GM19438 (cell line): ENCODE results near the gene ERBB2.
"Not testable (repeated sequence)": the region's sequence is repeated elsewhere in the genome, so short reads cannot be mapped to it uniquely, and the experiment has no call there.

Source experiments
- ATAC-seq: cut with Tn5 transposase; IDR thresholded peaks from one replicate; pipeline ENCODE4 v1.9.1; 2021; ENCODE audit warnings: low read depth; ENCODE audit not compliant: unreplicated experiment

Gene ERBB2

DNA sequence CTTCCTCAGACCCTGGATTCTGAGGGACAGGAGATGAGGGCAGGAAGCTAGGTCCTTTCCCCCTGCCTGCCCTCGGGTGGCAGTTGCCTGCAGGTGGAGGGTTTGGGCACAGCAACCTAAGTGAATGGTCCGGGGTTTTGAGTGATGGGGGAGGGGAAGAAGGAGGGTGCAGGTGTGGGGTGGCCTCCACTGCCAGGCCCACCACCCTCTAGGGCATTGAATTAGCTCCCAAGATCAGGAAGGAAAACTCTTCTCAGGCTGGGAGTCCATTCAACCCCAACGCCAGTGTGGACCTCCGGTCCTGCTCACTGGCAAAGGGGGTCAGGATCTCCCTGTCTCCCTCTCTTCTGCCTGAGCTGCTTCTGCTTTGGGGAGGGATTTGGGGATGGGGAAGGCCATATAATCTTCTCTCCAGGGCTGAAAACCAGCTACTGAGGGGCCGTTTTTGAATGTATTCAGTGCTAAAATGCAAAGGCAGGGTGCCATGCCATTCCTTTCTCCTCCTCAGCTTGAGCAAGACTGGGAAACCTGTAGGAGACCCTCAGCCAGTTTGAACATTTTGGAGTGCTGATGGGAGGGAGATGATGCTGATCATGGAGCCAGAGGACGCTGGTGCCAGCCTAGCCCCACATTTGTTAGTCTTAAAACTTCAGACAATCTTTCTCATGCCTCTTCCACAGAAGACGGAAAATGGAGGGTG, 56.7 kb downstream of the ERBB2 start:
- ATAC-seq = no peak

DNA sequence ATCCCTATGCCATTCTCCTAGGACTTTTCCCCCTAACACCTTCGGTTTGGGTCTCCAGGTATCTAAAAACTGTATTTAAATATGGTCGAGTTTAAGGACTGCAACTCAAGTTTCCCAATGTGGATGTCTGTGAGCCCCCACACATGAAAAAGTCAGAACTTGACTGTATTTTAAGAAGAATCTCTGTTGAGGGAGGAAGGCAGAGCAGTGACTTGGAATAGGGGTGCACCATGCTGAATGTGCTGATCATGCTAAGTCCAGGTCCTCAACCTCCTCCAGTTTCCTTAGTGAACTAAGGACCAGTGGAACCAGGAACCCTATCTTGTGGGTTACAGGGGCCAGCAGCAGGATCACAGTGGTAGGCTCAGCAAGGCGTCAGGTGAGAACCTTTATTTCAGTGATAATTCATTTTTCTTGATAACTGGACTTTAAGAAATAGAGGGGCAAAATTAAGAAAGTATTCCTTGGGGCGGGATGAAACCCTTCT, 57.4 kb downstream of the ERBB2 start:
- ATAC-seq = no peak

DNA sequence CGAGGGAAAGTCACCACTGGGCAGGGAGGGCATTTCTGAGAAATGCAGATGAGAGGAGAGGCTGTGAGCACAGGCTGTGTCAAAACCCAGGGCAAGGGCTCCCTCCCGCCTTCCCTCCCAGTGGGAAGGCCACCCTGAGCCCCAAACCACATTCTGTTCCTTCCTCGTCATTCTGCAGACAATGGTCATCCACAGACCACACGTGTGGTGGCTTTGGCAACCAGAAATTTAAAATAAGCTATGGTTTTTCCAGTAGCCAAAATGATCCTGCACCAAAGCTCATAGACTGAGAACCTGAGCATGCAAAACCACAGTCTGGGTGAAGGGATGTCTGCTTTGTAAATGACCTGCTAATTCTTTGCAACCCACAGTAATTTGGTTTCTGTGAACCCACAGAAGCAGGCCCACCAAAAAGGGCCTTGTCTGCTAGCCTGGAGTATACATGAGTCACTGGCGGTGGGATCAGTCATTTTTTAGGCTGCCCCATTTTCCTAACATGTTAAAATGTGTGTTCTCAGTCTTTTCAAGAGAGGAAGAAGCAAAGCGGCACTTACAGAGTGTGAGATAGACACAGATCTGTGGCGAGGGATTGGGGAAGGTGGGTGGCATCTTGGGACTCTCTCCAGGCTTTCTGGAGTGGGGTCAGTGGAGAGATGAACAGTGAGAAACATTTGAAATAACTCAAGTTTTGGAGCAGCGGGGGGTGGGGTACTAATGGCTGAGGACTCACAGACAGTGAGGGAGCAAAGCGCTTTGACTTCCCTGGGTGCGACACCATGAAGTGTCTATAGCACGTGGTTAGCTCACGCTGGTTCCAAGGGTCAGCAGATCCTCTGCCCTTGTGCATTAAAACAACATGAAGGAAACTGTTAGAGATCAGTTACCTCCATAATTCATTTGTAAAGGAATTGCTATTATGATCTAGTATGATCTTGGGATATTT, 58.3 kb downstream of the ERBB2 start:
- ATAC-seq = no peak

DNA sequence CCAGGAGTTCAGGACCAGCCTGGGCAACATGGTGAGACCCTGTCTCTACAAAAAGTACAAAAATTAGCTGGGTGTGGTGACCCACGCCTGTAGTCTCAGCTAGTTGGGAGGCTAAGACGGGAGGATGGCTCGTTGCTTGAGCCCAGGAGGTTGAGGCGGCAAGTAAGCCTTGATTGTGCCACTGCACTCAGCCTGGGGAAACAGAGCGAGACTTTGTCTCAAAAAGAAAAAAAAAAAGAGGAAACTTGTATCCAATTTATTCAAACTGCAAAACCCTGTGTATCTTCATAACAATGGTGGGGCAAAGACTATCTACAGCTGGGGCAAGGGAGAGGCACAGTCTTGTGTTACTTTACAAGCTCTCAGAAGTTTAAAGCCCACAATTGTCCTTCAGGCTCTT, 59.3 kb downstream of the ERBB2 start:
- no peak for ATAC-seq

DNA sequence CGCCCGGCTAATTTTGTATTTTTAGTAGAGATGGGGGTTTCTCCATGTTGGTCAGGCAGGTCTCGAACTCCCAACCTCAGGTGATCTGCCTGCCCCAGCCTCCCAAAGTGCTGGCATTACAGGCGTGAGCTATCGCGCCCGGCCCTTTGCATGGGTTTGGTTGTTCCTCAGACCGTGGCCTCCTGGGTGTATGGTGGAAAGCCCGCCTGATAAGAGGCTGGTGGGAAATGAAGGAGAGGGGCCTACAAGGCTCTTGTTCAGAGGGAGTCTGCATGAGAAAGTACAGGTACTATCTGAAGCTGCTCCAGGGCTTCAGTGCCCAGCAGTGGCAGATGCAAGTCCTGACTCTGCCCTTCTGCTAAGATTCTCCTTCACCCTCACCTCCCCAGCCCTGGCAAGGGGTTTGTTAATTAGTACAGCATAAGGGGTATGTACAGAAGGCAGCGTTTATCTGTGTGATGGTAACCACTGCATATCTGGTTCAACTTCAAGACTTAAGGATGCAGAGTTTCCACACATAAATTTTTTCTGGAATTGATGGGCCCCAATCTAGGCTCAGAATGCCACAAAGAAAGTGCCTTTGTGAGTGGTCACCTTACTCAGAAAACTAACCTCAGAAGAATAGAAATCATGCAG, 62.1 kb downstream of the ERBB2 start:
- ATAC-seq = no peak

DNA sequence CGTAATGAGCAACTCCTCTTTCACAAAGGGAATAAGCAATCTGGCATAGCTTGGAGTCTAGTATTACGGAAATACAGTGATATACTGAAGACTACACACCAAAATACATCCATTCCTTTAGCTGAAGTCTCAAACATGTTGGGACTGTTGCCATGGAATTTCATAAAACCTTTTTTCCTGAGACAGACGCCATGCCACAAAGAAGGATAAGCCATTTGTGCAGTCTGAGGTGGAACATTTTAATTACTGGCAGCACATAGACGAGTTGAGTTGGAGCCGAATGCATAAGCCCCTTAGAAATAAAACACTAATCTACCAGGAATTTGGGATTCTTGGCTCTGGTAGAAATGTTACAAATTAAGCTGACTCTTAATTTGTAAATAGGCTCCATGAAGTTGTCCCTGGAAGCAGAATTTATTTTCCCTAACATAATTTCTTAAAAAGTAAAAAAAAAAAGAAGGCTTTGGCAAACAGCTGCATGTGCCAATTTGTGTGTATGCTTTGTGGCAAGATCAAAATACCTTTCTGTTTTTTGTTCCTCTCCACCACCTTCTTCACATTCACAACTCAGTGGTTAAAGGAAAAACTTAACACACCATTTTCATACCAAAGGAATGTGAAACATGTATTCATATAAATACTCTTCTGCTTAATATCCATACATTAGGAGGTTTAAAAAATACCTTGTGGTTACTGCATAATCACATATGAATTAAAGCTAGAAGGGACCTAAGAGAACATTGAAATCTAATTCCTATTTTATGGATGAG, 63.4 kb downstream of the ERBB2 start:
- no peak for ATAC-seq

DNA sequence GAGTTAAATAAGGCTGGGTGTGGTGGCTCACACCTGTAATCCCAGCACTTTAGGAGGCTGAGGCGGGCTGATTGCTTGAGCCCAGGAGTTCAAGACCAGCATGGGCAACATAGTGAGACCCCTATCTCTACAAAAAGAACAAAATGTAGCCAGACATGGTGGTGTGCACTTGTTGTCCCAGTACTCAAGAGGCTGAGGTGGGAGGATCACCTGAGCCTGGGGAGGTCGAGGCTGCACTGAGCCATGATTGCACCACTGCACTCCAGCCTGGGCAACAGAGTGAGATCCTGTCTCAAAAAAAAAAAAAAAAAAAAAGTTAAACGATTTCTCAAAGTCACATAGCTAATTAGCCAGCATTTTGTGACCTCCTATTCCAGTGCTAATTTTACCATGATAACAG, 64.3 kb downstream of the ERBB2 start:
- not testable (repeated sequence) for ATAC-seq

DNA sequence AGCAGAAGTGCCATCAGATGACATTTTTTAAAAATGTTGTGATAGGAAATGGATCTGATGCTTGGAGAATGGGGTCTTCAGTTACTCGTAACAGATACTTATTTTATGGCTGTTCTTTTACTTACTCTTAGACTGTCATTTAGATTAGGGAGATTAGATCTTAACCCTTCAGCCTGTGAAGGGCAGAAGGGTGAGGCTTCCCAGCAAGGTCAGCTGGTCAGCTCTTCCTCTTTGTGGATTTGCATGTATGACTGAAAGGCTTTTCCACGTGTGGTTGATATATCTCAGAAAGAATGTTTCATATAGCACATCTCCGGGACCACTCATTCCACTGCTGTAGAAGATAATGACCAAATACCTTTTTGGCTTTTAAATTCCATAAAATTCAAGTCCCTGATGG, 65.3 kb downstream of the ERBB2 start:
- ATAC-seq = no peak

DNA sequence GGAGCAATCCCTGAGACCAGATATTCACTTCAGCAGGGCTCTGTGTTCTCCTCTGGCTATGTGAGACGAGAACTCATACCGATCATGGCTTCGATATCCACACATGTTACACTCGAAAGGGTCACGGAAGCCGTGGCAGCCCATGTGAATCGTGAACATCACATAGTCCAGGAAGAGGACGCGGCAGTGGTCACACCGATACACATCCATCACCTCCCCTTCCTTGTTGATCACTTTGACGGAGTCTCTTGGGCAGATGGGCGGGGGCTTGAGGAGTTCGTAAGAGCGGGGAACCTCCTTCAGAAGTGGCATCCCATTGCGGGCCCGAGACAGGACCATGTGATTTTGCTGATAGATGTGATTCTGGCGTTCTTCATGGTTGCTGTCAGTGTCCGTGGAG, 65.9 kb downstream of the ERBB2 start:
- ATAC-seq = no peak

DNA sequence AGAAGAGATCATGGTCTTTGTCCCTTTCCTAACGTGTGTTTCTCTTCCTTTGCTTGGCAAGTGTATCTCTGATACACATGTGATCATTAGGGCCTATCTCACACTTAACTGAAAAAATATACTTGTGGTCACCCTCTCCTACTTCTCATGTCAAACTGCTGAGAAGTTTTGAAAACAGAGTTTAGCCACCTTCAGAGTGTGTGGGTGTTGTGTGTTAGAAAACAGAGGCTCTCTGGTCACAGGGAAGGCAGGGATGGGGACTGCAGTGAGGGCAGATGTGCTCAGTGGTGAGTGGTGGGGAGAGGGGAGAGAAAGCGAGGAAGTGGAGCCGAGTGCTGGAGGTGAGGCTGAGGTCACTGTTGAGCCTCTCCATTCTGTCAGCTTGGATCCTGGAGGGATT, 67.3 kb downstream of the ERBB2 start:
- no peak for ATAC-seq

DNA sequence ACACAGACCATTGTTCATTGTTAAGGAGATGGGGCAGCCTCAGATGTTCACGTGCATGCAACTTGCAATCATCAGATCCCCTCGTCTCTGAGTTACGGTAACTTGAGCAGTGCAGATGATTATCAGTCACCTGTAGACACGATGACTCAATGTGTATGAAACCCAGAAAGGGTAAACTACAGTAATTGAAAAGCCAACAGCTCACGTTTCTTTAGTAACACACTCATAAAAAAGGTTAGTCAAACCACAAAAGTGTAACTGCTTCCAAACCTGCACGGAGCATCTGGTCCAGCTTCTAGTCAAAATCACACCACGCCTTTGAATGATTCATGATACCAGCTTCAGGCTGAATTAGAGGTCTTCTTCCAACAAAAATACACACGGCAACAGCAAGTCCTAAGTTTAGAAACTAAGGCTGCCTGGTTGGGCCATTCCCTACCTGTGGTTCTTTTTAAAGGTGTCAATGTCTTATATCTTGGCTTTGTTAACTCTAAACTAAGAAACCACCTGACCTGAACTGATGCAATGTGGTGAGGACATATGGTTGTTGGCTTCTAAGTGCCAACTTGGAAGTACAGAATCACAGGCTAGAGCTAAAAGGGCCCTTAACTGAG, 70.2 kb downstream of the ERBB2 start:
- no peak for ATAC-seq

DNA sequence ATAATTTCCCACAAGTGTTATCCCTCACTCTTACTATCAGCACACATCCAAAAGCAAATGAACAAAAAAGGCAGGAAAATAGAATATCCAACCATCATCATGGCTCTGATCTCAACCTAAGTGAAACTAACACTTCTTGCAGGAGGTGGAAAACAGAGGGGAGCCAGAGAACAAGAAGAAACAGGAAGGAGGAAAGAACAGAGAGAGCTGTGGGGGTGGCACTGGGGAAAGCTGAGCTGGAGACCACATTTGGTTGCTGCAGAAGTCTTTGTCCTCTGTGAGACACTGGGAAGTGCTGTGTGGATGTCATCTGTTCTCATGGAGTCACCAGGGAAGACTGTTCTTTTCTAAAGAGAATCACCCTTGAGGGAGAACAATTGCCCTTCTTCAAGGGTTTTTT, 72.6 kb downstream of the ERBB2 start:
- ATAC-seq = no peak

DNA sequence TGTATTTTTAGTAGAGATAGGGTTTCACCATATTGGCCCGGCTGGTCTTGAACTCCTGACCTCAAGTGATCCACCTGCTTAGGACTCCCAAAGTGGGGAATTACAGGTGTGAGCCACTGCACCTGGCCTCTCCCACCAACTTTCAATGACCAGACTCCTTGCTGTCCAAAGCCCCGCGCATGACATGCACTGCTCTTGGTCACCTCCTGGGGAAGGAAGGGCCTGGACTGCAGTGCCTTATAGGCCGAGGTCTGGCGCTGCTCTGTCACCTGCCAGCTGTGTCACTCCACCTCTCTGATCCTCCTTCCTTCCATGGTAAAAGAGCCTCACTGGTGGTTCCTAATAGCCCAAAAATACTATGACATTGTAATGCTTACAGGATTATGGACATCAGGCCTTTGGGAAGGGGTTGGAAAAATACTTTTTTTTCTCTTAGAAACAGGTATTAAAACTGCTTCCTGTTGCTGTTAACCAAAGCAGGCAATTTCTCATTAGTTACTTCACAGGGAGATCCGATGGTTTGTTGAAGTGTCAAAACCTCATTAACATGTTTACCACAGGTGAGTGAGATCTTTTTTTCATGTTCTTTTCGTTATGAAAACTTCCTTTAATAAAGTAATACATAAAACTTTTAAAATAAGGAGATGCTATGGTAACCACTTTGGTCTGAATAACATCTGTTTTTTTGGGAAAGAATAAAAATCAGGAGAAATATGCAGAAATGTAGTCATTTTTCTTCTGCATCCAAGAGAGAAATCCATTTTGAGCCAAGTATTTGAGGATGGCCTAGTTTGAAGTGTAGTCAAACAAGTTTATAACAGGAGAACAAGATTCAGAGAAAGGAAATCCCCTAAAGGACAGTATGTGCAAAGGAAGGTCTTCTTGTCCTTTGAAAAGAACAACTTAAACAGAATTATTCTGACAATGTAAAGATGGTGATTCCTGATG, 73.4 kb downstream of the ERBB2 start:
- ATAC-seq = no peak

DNA sequence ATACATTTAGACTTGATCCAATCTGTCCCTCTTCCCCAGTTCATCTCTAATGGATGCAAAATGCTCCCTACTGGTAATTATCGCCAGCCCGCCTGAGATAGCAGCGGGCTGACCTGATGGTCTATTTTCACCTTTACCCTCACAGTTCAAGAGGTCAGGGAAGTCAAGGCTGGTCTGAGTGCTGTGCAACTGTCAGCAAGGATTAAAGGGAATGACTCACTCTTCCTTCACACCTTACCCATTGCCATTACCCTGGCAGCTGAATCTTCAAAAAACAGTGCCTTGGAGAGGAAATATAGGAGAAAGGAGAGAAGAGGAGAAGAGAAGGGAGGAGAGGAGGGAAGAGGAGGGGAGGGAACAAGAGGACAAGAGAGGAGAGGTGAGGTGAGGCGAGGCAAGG, 74.2 kb downstream of the ERBB2 start:
- no peak for ATAC-seq

DNA sequence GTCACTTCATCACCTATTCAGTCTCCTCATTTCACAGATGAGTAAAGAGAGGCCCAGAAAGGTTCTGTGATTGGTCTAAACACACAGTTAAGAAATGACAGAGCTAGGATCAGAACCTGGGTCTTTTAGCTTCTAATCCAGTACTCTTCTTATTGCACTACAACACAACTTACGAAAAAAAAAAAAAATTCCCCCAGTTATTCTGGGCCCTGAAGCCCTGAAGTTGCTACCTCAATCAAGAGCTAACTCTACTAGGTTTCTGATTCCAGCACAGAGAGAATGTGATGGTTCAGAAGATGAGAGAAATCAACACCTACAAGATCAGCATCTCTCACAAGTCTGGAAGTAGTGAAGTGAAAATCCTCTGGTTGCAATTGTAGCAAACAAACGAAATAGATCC, 75.2 kb downstream of the ERBB2 start:
- ATAC-seq = no peak

DNA sequence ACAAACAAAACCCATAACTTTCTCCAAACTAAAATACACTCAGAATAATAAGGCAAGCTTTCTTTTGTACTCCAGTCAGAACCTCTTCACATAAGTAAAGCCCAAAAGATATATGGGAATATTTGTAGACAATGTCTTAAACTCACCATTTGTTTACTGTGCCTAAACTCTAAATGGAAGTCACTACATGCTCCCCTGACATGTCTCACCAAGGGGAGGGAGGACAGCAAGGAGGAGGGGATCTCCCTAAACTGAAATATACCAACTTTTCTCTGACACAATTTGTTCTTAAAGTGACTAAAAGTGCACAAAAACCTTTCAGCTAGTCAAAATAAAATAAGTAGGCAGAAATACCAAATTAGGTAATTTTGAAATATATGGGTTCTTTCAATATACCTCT, 76.4 kb downstream of the ERBB2 start:
- no peak for ATAC-seq

DNA sequence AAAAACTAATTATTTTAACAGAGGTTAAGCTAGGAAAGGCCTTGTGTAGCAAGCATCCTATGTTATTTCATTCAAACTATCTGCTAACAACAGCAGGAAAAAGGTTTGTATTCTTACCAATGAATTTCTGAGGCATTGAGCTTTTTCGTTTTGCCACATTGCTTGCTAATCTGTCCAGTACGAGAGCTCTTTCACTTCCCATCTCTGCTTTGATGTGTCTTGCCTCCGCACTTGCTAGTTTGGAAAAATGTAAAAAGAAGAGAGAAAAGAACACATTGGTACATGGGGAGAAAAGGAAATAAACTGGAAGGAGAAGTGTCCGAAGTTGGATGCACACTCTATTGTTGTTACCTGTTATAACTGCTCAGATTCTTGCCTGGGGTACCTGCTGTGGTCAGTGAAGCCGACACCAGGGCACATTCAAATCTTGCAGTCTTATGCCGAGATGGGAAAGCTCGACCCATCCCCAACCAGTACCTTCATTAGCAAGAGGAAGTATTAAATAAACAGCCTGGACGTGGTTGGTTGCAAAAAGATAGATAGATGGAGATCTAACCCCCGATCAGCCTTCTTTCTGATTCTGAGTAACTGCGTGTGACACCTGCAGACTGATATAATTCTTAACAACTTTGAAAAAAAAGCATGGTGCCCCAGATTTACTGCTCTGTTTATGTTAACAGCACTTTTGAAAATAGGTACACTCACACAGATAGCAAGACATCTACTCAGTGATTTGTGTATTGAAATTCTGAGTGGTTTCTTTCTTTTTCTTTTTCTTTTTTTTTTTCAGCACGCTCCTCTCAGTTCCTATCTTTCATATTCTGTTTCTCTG, 77.9 kb downstream of the ERBB2 start:
- ATAC-seq = no peak
